Hypothalamus (tissue), 51 donors: ENCODE data around the gene PVALEF.
A peak's percentile ranks its signal among the peaks of the same experiment; 100 is the strongest.

ENCODE experiments used
- DNase-seq, 51 donors: peaks; one replicate each; lab custom pipeline; 2025; lab: John Stamatoyannopoulos, UW

Gene PVALEF

DNA sequence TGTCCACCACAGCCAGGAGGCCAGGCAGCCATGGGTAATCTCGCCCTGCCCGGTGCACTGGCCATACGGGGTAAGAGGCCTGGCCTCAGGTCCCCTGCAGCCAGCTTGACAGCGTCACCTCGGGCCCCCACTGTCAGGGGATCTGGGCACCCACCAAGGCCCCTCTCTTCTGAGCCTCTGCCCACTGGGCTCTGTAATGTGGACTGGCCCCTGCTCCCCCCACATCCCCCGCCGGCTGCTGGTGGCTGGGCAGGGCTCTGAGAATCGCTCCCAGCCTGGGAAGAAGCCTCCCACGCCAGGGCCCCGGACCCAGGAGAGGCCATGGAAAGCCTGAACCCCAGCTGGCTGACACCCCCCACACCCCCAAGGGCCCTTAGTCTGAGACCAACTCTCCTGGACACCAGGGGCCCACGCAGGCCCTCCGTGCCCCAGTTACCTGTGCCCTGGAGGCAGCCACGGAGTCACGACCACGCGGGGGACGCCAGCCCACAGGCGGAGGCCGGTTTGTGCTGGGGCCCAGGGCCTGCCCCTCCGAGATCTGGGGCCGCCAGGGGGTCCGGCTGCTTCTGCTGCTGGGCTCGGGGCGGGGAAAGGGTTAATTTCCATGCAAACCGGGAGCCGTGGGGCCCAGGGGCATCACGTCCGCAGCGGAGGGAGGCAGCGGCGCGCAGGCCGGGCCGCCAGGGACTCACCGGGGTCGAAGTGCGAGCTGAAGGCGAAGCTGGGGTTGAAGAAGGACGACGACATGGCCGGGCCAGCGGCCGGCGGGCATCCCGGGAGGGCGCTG is at the start of gene PVALEF:
TSS of gene PVALEF (plus strand) at position 262 of the 787 bp plus-strand sequence. CDS start 15,720 bp downstream, outside the sequence.
- peak in 29 of 51 donors; percentile 28 to 86 (median 60) for DNase-seq

- peak in 17 of 51 donors; percentile 19 to 58 (median 36) for DNase-seq
Measured at GRCh38 chr17:81115749-81116464, 49.4 kb upstream of the PVALEF start.

DNA sequence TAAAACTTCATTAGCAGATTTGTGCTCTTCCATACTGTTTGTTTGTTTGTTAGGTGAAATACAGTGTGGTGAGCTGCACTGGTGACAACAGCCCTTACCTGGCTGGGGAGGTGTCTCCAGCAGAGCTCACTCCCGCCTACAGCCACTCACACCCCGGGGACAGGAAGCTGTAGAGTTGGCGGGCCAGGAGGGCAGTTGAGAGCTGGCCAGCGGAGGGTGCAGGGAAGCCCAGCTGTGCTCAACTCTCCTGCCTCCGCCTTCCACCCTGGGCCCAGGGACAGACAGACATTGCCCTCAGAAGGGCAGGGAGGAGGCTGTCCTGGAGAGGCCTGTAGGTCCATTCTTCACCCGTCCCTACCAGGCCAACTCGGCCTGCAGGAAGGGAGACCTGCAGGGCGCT is 48.6 kb upstream of the PVALEF start:
- no peak for DNase-seq

DNA sequence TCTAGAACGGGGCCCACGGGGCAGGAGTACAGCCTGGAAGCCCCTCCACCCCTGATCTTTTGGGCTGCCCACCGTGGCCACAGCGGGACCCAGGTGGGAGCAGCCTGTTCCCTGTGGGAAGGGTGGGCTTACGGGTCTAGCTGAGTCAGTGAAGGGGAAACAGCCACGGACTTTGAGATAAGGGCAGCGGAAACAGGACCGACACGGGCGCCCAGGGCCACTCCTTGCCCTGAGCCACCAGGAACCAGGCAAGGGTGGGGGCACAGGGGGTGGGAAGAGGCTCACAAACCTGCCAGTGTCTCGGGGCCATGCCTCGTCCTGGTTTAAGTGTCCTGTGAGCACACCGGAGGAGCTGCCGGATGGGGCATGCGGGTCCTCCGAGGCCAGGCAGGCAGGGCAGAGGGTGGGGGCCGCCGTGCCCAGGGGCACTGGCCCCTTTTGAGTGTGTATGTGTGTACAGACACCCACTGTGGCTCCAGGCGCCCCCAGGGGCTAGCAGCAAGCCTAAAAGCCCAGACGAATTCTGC is 47.6 kb upstream of the PVALEF start:
- DNase-seq, result no peak

- peak in 1 of 51 donors; percentile 55 for DNase-seq
Measured at GRCh38 chr17:81118308-81119221, 46.7 kb upstream of the PVALEF start.

GRCh38 chr17:81119223-81120148 is 45.8 kb upstream of the PVALEF start:
- peak in 47 of 51 donors; percentile 48 to 98 (median 87) for DNase-seq

DNA sequence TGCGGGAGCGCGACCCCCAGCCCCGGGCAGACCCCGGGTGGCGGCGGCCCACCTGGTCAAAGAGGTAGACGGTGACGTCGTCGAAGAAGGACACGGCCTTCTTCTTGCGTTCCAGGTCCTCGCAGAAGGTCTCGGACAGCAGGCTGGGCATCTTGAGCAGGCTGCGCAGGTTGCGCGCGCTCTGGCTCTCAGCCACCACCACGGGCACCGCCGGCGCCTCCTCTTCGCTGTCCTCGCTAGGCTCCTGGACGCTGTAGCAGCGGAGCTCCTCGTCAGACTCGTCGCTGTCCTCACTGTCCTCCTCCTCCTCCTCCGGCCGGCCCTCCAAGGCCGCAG is 45.2 kb upstream of the PVALEF start:
- DNase-seq, result no peak

- DNase-seq, result peak in 1 of 51 donors; percentile 36
Measured at GRCh38 chr17:81120695-81121621, 44.3 kb upstream of the PVALEF start.

DNA sequence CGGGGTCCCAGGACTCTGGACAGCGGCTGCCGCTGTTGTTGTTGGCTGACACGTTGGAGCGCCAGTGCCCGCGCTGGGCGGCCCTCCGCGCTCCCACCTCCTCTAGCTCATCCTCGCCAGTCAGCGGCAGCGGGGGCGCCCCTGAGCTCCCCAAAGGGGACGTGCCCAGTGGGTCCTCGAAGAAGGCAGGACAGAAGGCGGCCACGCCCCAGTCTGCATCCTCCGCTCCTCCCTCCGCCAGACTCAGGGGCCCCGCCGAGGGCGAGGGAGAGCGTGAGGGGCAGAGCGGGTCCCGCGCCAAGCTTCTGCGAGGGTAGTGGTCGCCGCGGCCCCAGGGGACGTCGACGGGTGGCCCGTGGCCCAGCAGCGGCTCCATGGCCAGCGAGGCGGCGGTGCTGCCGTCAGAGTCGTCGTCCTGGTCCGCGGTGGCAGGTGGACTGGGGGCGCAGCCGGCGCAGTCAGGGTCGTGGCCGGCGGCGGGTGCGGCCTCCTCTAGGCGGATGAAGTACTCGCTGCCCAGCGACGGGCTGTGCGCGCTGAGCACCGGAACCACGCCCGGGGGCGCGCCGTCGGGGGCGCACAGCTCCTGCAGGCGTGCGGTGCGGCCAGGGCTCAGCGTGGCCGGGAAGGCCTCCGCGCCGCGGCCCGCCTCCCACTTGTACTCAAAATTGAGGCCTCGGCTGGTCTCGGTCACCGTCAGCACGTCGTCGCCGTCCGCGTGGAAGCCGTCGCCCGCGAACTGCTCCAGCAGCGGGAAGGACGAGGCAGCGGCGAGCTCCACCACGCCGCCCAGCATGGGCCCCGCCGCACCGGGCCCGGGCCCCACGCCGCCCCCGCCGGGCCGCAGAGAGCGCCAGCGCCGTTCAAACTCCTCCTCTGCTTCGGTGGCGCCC is 43.2 kb upstream of the PVALEF start:
- DNase-seq, result no peak

- peak in 12 of 51 donors; percentile 23 to 54 (median 35) for DNase-seq
Measured at GRCh38 chr17:81123052-81124048, 42.0 kb upstream of the PVALEF start.

DNA sequence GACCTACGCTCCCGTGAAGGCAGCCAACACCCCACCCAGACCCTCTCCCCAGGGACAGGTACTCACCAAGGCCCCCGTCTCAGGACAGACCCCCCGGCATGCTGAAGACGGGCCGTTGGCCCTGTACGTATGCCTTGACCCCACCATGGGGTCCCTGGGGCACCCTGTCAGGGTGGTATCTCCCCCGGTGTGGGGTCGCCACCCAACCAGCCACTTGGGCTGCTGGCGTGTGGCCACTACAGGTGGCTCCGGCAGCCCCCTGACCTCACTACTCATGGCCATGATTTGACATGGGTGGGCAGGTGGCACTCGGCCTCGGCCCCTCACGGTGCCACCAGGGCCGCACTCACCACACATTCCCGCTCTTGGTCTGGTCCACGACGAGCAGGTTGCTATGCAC is 40.9 kb upstream of the PVALEF start:
- DNase-seq, result no peak

- DNase-seq, result peak in 5 of 51 donors; percentile 37 to 58 (median 42)
Measured at GRCh38 chr17:81125573-81126081, 39.7 kb upstream of the PVALEF start.

DNA sequence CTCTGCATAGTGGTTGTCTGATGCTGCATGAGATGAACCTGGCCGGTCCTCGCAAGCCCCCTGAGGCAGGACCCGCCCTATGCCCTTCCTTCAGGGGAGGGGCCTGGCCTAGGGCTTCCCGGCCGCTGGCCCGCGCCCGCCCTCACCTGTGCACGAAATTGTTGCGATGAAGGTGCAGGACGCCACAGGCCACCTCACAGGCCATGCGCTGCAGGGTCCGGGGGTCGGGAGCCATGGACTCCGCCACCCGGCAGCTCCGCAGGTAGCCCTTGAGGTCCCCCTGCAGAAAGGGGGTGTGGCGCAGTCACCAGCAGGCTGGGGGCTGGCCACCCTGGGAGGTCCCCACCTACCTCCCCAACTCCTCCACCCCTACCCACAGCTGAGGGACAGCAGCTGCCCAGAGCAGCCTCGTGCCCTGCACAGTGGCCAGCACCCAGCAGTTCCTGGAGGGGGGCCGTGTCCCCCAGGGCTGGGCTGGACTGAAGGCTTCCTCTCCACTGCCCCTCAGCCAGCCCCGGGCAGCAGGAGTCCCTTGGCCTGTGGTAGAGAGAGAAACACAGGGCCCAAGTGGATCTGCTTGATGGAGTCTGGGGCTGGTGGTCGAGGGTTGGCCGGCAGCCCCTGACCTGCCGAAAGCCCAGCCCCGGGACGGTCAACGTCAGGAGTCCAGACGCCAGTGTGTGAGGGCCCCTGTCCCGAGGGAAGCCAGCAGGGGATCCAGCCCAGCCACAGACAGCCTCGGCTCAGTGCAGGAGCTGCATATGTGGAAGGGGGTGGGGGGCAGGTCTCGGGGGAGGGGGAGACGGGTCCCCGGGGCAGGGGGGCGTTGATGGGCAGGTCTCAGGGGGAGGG is 38.8 kb upstream of the PVALEF start:
- peak in 26 of 51 donors; percentile 20 to 68 (median 53) for DNase-seq

GRCh38 chr17:81127133-81127455 is 38.2 kb upstream of the PVALEF start:
- DNase-seq, result peak in 5 of 51 donors; percentile 28 to 52 (median 29)
